Activated T-helper 2 cell treated with anti-CD3 and anti-CD28 coated beads, Interferon-gamma antibody, Interleukin-2, Interleukin-4, amounts not matched to agents 10 μg/mL and 5 μg/mL and 100 μg/mL, durations not matched to agents 14 hours and 24 hours and 36 hours (primary cell): ENCODE measurements around the gene SH3RF2. TPM values are rescaled to one million over a fixed set of nuclear protein-coding genes. Genes with fewer than 3 reads are reported as not detected.
"Not testable (repeated sequence)": the region's sequence is repeated elsewhere in the genome, so short reads cannot be mapped to it uniquely, and the experiment has no call there.

Experiments used
- DNase-seq: peaks from one replicate; pipeline ENCODE4 v3.0.0; 2021; ENCODE audit warnings: low spot score
- H3K27ac Mint-ChIP-seq: one replicate; pipeline ENCODE4 v1.8.0; 2021; ENCODE audit warnings: mixed read lengths
- H3K27me3 Mint-ChIP-seq: one replicate; pipeline ENCODE4 v1.8.0; 2021; ENCODE audit warnings: low read depth, mixed read lengths
- H3K36me3 Mint-ChIP-seq: one replicate; pipeline ENCODE4 v1.8.0; 2021; ENCODE audit warnings: low read depth, mixed read lengths
- H3K4me1 Mint-ChIP-seq: one replicate; pipeline ENCODE4 v1.8.0; 2021; ENCODE audit warnings: low read depth, mixed read lengths
- H3K4me3 Mint-ChIP-seq: one replicate; pipeline ENCODE4 v1.8.0; 2021; ENCODE audit warnings: low read depth, mild to moderate bottlenecking, moderate library complexity, mixed read lengths
- H3K9me3 Mint-ChIP-seq: one replicate; pipeline ENCODE4 v1.8.0; 2021; ENCODE audit warnings: mixed read lengths
- intact Hi-C: fragments of 100-400 bp; cut with micrococcal nuclease; formaldehyde crosslinking; loops from one replicate; pipeline ENCODE4 v1.15.1; 2023
- total RNA-seq: library from RNA; stranded (reverse); gene quantifications from 2 replicates; pipeline ENCODE4 v1.2.3, GENCODE V29; 2022

Gene SH3RF2
- total RNA-seq, 1 donor from 2014 or later, result 0.57 TPM

GRCh38 chr5:145945620-145946111 lies 9.3 kb downstream of the SH3RF2 start:
- intact Hi-C loops, result loop anchor here (1.0 to 5.0 kb wide), 5 partner anchors 8 to 1753 kb away; partner anchors contain the start of genes RBM27 and TCERG1
- H3K9me3 Mint-ChIP-seq, result no peaks in the 10 kb centered on the region
- no peak for DNase-seq
- H3K27me3 Mint-ChIP-seq, result peaks cover 20% of the 10 kb centered on the region
- peaks cover 52% of the 10 kb centered on the region for H3K4me1 Mint-ChIP-seq
- H3K27ac Mint-ChIP-seq, result peak overlapping the region; percentile 66
- H3K36me3 Mint-ChIP-seq, result no peaks in the 10 kb centered on the region
- no peak overlapping the region for H3K4me3 Mint-ChIP-seq

- DNase-seq, result no peak
- H3K4me3 Mint-ChIP-seq, result peak overlapping the region; percentile 14
- peaks cover 48% of the 10 kb centered on the region for H3K4me1 Mint-ChIP-seq
- intact Hi-C loops, result loop anchor here (1.0 to 5.0 kb wide), 5 partner anchors 9 to 1754 kb away; partner anchors contain the start of genes RBM27 and TCERG1
- H3K9me3 Mint-ChIP-seq, result no peaks in the 10 kb centered on the region
- peaks cover 21% of the 10 kb centered on the region for H3K27me3 Mint-ChIP-seq
- H3K36me3 Mint-ChIP-seq, result no peaks in the 10 kb centered on the region
- peak overlapping the region; percentile 66 for H3K27ac Mint-ChIP-seq
These were observed 9.9 kb downstream of the SH3RF2 start for GRCh38 chr5:145946112-145946861.

- Mint-ChIP-seq H3K27me3 (peaks cover 29% of the 10 kb centered on the region), H3K36me3 (no peaks in the 10 kb centered on the region), H3K4me1 (peaks cover 36% of the 10 kb centered on the region), H3K27ac (no peak overlapping the region), H3K9me3 (no peaks in the 10 kb centered on the region), H3K4me3 (no peak overlapping the region)
- intact Hi-C loops, result loop anchor here (5.0 kb wide), 3 partner anchors 205 to 1755 kb away; partner anchors contain the start of gene TCERG1
- no peak for DNase-seq
These were observed 11.2 kb downstream of the SH3RF2 start for GRCh38 chr5:145947581-145947980.

- no peak overlapping the region for H3K27ac Mint-ChIP-seq
- H3K36me3 Mint-ChIP-seq, result no peaks in the 10 kb centered on the region
- no peaks in the 10 kb centered on the region for H3K9me3 Mint-ChIP-seq
- peaks cover 31% of the 10 kb centered on the region for H3K27me3 Mint-ChIP-seq
- H3K4me1 Mint-ChIP-seq, result peaks cover 35% of the 10 kb centered on the region
- intact Hi-C loops, result loop anchor here (5.0 kb wide), 3 partner anchors 206 to 1756 kb away; partner anchors contain the start of gene TCERG1
- no peak overlapping the region for H3K4me3 Mint-ChIP-seq
- no peak for DNase-seq
These were observed 11.7 kb downstream of the SH3RF2 start for GRCh38 chr5:145948047-145948446.

- H3K27ac Mint-ChIP-seq, result no peak overlapping the region
- no peaks in the 10 kb centered on the region for H3K9me3 Mint-ChIP-seq
- no peak for DNase-seq
- intact Hi-C loops, result loop anchor here (5.0 kb wide), 3 partner anchors 207 to 1757 kb away; partner anchors contain the start of gene TCERG1
- H3K4me1 Mint-ChIP-seq, result peaks cover 29% of the 10 kb centered on the region
- H3K4me3 Mint-ChIP-seq, result no peak overlapping the region
- peaks cover 38% of the 10 kb centered on the region for H3K27me3 Mint-ChIP-seq
- H3K36me3 Mint-ChIP-seq, result no peaks in the 10 kb centered on the region
These were observed 12.5 kb downstream of the SH3RF2 start for GRCh38 chr5:145948921-145949320.

- peaks cover 42% of the 10 kb centered on the region for H3K27me3 Mint-ChIP-seq
- no peak for DNase-seq
- intact Hi-C loops, result loop anchor here (5.0 kb wide), 3 partner anchors 207 to 1757 kb away; partner anchors contain the start of gene TCERG1
- peaks cover 27% of the 10 kb centered on the region for H3K4me1 Mint-ChIP-seq
- no peaks in the 10 kb centered on the region for H3K9me3 Mint-ChIP-seq
- H3K36me3 Mint-ChIP-seq, result no peaks in the 10 kb centered on the region
- H3K4me3 Mint-ChIP-seq, result no peak overlapping the region
- no peak overlapping the region for H3K27ac Mint-ChIP-seq
These were observed 13.1 kb downstream of the SH3RF2 start for GRCh38 chr5:145949474-145949873.

GRCh38 chr5:145951071-145951470 lies 14.7 kb downstream of the SH3RF2 start:
- H3K27ac Mint-ChIP-seq, result no peak overlapping the region
- H3K9me3 Mint-ChIP-seq, result no peaks in the 10 kb centered on the region
- H3K36me3 Mint-ChIP-seq, result no peaks in the 10 kb centered on the region
- H3K4me1 Mint-ChIP-seq, result peaks cover 14% of the 10 kb centered on the region
- H3K27me3 Mint-ChIP-seq, result peaks cover 52% of the 10 kb centered on the region
- DNase-seq, result no peak
- intact Hi-C loops, result no loop called here
- H3K4me3 Mint-ChIP-seq, result no peak overlapping the region

GRCh38 chr5:145953202-145953601 lies 16.8 kb downstream of the SH3RF2 start:
- no peak for DNase-seq
- Mint-ChIP-seq H3K27me3 (peaks cover 56% of the 10 kb centered on the region), H3K27ac (no peak overlapping the region), H3K4me1 (peaks cover 3% of the 10 kb centered on the region), H3K9me3 (no peaks in the 10 kb centered on the region), H3K4me3 (no peak overlapping the region), H3K36me3 (no peaks in the 10 kb centered on the region)
- intact Hi-C loops, result no loop called here

- H3K27me3 Mint-ChIP-seq, result peaks cover 51% of the 10 kb centered on the region
- intact Hi-C loops, result not testable (repeated sequence)
These were observed 17.8 kb downstream of the SH3RF2 start for GRCh38 chr5:145954140-145954539.

GRCh38 chr5:145957388-145957787 lies 21.0 kb downstream of the SH3RF2 start:
- Mint-ChIP-seq H3K27me3 (peaks cover 33% of the 10 kb centered on the region), H3K36me3 (no peaks in the 10 kb centered on the region), H3K27ac (no peak overlapping the region), H3K4me3 (no peak overlapping the region), H3K9me3 (no peaks in the 10 kb centered on the region), H3K4me1 (peaks cover 9% of the 10 kb centered on the region)
- no peak for DNase-seq
- intact Hi-C loops, result no loop called here

More at GRCh38 chr5:145954140-145954539, 17.8 kb downstream of the SH3RF2 start:
- not testable (repeated sequence) for H3K9me3 Mint-ChIP-seq, H3K36me3 Mint-ChIP-seq, H3K27ac Mint-ChIP-seq, H3K4me3 Mint-ChIP-seq, DNase-seq, H3K4me1 Mint-ChIP-seq

GRCh38 chr5:145958436-145958835 lies 22.1 kb downstream of the SH3RF2 start:
- no peak overlapping the region for H3K4me3 Mint-ChIP-seq
- peaks cover 9% of the 10 kb centered on the region for H3K4me1 Mint-ChIP-seq
- intact Hi-C loops, result no loop called here
- no peaks in the 10 kb centered on the region for H3K36me3 Mint-ChIP-seq
- DNase-seq, result no peak
- no peak overlapping the region for H3K27ac Mint-ChIP-seq
- no peaks in the 10 kb centered on the region for H3K9me3 Mint-ChIP-seq
- H3K27me3 Mint-ChIP-seq, result peaks cover 28% of the 10 kb centered on the region

GRCh38 chr5:145960166-145960565 lies 23.8 kb downstream of the SH3RF2 start:
- no peak overlapping the region for H3K4me3 Mint-ChIP-seq
- no peak for DNase-seq
- H3K27me3 Mint-ChIP-seq, result peaks cover 15% of the 10 kb centered on the region
- intact Hi-C loops, result no loop called here
- no peaks in the 10 kb centered on the region for H3K36me3 Mint-ChIP-seq
- H3K9me3 Mint-ChIP-seq, result no peaks in the 10 kb centered on the region
- H3K27ac Mint-ChIP-seq, result no peak overlapping the region
- H3K4me1 Mint-ChIP-seq, result peaks cover 9% of the 10 kb centered on the region
